Embryonic facial prominence (tissue), 1 donor: ENCODE results near the gene SLC25A52.
"Not testable (repeated sequence)": the region's sequence is repeated elsewhere in the genome, so short reads cannot be mapped to it uniquely, and the experiment has no call there.

Source experiments
- DNase-seq: peaks from one replicate; pipeline ENCODE4 v3.0.0-alpha.2; 2016; ENCODE audit errors: extremely low spot score

The SLC25A52 gene

GRCh38 chr18:31760695-31761094, at the start of gene SLC25A52:
SLC25A52 (minus strand) TSS chr18:31760880; CDS start chr18:31760661, 219 bp downstream.
- no peak for DNase-seq

GRCh38 chr18:31809049-31809448, 48.4 kb upstream of the SLC25A52 start:
- DNase-seq: not testable (repeated sequence)

GRCh38 chr18:31801078-31801477, 40.4 kb upstream of the SLC25A52 start:
- no peak for DNase-seq

- DNase-seq: not testable (repeated sequence)
Measured at GRCh38 chr18:31799257-31799656, 38.6 kb upstream of the SLC25A52 start.

GRCh38 chr18:31798399-31798798, 37.7 kb upstream of the SLC25A52 start:
- no peak for DNase-seq

- DNase-seq: no peak
Measured at GRCh38 chr18:31795747-31796146, 35.1 kb upstream of the SLC25A52 start.

- DNase-seq: no peak
Measured at GRCh38 chr18:31793531-31793930, 32.9 kb upstream of the SLC25A52 start.

GRCh38 chr18:31792580-31792911, 31.9 kb upstream of the SLC25A52 start:
- no peak for DNase-seq

GRCh38 chr18:31791817-31792579, 31.3 kb upstream of the SLC25A52 start:
- no peak for DNase-seq

- no peak for DNase-seq
Measured at GRCh38 chr18:31789409-31789808, 28.7 kb upstream of the SLC25A52 start.

- DNase-seq: no peak
Measured at GRCh38 chr18:31783059-31783458, 22.4 kb upstream of the SLC25A52 start.

- DNase-seq: no peak
Measured at GRCh38 chr18:31778391-31778950, 17.8 kb upstream of the SLC25A52 start.

GRCh38 chr18:31776093-31776492, 15.4 kb upstream of the SLC25A52 start:
- DNase-seq: no peak

GRCh38 chr18:31774962-31775361, 14.3 kb upstream of the SLC25A52 start:
- DNase-seq: no peak

GRCh38 chr18:31774477-31774785, 13.8 kb upstream of the SLC25A52 start:
- DNase-seq: no peak

GRCh38 chr18:31773774-31774476, 13.2 kb upstream of the SLC25A52 start:
- DNase-seq: no peak

GRCh38 chr18:31772699-31773098, 12.0 kb upstream of the SLC25A52 start:
- no peak for DNase-seq

- DNase-seq: no peak
Measured at GRCh38 chr18:31750273-31750672, 10.4 kb downstream of the SLC25A52 start.

- no peak for DNase-seq
Measured at GRCh38 chr18:31746396-31746795, 14.3 kb downstream of the SLC25A52 start.

- DNase-seq: no peak
Measured at GRCh38 chr18:31744321-31745067, 16.2 kb downstream of the SLC25A52 start.

- not testable (repeated sequence) for DNase-seq
Measured at GRCh38 chr18:31743600-31743999, 17.1 kb downstream of the SLC25A52 start.

- no peak for DNase-seq
Measured at GRCh38 chr18:31741097-31741735, 19.5 kb downstream of the SLC25A52 start.
